ENCODE results near the gene ERMAP. TPM values are rescaled to one million over a fixed set of nuclear protein-coding genes. Genes with fewer than 3 reads are reported as not detected.

Gene ERMAP
- total RNA-seq, 1 donor from 2014 or later, result 5.8 TPM

GRCh38 chr1:42806593-42806992, 10.3 kb upstream of the ERMAP start:
- intact Hi-C loops (cut with micrococcal nuclease), result no loop called here

GRCh38 chr1:42807056-42807668, 9.8 kb upstream of the ERMAP start:
- intact Hi-C loops (cut with micrococcal nuclease), result no loop called here

DNA sequence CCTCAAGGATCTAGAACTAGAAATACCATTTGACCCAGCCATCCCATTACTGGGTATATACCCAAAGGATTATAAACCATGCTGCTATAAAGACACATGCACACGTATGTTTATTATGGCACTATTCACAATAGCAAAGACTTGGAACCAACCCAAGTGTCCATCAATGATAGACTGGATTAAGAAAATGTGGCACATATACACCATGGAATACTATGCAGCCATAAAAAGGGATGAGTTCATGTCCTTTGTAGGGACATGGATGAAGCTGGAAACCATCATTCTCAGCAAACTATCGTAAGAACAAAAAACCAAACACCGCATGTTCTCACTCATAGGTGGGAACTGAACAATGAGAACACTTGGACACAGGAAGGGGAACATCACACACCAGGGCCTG, 2.1 kb upstream of the ERMAP start:
- intact Hi-C loops (cut with micrococcal nuclease), result loop anchor here (5.0 kb wide), 1 partner anchor 778 kb away; no protein-coding TSS in a partner anchor

DNA sequence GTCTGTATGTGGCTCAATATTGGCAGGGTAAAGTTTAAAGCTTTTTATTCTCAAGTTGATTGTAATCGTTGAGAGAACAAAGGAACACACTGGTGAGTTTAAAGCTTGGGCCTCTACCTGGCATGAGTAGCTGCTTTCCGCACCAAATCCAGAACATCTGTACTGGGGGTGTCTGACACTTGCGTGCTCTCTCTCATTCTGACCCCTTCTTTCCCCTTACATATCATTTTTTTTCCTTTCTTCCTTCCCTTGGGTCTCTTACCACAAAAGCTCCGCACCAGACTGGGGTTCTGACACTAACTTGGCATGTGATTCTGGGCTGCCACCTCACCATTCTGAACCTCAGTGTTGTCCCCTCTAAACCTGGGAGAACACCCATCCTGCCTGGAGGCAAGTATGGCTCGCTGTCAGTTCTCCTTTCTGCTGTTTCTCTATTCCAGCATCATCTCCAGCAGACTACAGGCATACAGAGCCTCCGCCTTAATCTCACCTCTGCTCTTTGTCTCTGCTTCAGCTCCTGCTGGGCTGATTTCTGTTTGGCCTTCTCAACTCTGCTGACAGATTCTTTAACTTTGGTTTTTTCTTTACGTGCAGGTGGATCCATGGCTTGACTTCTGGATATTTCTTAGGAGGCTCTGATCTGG, 859 bp upstream of the ERMAP start:
- intact Hi-C loops (cut with micrococcal nuclease), result loop anchor here (2.0 to 5.0 kb wide), 4 partner anchors 31 to 779 kb away; partner anchors contain the start of genes CCDC30, CDC20 and TMEM269

DNA sequence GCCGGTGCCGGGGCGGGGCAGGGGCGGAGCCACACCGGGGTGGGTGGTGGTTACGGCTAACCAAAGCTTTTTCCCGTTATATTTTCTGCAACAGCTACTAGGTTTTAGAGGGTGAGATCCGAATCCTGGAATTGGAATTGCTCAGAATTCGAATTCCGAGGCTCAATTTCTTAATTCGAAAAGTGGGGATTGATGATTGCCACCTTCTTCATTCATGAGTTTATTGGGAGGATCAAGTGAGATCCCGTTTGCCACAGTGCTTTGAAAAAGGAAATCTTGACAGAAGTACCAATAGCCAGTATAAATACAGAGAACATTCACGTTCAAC, 482 bp downstream of the ERMAP start:
- intact Hi-C loops (cut with micrococcal nuclease), result loop anchor here (1.0 to 5.0 kb wide), 11 partner anchors 29 to 780 kb away; partner anchors contain the start of genes C1orf50, CCDC30, CDC20 and CFAP57

DNA sequence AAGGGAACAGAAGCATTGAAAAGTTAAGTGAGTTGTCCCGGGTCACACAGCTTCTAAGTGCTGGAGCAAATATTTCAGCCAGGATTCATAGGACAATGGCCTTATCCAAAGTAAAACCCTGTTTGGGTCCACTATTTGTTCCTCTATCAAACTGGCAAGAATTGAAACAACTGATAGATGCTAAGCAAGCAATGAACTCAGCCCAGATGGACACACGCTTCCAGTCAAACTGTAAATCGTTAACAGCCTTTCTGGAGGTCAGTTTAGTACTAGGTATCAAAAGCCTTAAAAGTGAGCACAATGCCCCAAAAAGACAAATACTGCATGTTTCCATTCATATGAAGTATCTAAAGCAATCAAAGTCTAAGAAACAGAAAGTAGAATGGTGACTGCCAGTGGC, 1.1 kb downstream of the ERMAP start:
- intact Hi-C loops (cut with micrococcal nuclease), result loop anchor here (1.0 to 5.0 kb wide), 12 partner anchors 28 to 781 kb away; partner anchors contain the start of genes C1orf50, CCDC30, CDC20 and CFAP57

- intact Hi-C loops (cut with micrococcal nuclease), result no loop called here
Measured at GRCh38 chr1:42820813-42821212, 3.9 kb downstream of the ERMAP start.

DNA sequence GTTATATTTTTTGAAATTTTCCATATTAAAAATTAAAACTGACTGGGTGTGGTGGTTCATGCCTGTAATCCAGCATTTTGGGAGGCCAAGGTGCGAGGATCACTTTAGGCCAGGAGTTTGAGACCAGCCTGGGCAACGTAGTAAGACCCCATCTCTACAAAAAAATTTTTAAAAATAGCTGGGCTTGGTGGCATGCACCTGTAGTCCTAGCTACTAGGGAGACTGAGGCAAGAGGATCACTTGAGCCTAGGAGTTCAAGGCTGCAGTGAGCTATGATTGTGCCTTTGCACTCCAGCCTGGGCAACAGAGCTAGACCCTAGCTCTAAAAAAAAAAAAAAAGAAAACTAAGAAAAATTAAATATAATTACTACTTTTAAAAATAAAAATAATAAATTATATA, 4.8 kb downstream of the ERMAP start:
- intact Hi-C loops (cut with micrococcal nuclease), result no loop called here

DNA sequence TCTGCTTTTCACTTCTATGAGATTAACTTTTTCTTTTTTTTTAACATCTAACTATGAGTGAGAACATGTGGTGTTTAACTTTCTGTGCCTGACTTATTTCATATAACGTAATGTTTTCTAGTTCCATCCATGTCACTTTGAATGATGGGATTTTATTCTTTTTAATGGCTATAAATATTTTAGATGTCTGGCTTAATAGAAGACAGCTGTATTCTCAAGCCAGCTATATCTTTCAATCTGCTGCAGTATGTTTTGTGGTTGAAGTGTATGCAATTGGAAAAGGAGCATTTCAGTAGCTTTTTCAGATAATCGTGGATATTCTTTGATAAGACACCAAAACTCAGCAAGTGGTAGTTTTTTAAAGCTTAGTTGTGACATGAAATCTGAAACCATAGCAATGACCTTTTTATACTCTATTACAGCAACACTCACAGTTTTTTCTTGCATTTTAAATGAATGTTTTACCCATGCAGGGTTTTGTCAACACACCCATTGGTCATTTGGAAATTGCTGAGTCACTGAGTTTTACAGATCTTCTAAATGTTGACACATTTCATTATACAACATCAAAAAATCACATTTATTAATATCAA, 6.0 kb downstream of the ERMAP start:
- intact Hi-C loops (cut with micrococcal nuclease), result no loop called here

DNA sequence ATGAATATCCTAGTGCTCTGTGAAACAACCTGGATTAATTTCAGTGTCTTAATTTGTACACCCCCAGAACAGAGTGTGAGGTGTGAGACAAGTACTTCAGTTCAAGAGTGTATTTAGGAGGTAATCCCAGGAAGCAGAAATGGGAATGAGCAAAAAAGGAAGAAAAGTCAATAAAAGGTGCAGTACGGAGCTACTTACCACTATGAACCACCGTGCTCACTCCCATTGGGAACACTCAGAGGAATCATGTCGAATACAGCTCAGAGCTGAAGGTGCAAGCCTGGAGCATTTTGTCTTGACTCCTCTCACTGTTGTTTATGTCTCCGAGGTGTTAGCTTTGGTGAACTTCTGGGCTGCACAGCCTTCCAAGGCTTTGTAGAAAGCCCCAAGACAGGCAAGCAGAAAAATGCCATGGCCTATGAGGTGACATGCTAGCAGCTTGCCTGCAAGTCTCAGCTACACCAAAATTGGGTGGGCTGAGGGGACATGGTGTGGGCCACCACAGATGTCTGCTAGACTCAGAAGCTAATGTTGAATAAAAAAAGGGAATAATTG, 7.6 kb downstream of the ERMAP start:
- intact Hi-C loops (cut with micrococcal nuclease), result no loop called here

DNA sequence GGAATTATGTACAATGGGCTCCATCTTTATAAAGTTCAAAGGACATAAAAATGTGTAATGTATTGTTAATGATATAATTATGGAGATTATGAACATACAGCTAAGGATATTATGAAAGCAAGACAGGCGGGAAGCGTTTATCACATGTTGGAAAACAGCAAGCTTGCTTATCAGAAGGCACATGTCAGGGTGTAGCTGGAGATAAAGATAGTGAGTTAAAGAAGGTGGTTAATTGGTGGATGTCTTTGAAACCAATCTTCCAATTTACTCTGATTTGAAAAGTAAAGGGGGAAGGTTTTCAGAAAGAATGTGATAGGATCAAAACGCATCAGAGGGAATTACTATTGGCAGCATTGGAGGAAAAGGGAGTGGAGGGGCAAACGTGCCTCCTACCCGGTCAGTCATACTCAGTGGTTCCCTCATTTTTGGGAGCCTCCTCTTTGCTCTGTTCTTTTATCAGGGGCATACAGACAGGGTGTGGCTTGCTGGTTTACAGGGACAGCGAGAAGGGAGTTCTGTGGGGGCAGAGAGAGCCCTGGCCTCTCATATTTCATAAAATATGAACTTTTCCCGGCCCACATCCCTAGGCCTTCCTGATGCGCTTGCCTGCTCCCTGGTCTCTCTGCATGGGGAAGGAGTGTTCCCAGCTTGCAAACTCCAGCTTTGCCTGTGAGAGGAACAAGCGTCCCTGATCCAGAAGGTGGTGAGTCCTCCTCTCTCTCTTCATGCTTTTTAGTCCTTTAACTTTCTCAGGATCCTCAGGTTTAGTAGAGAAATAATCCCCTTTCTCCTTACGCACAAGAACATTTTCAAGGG, 8.3 kb downstream of the ERMAP start:
- intact Hi-C loops (cut with micrococcal nuclease), result no loop called here

GRCh38 chr1:42830631-42831030, 13.7 kb downstream of the ERMAP start:
- intact Hi-C loops (cut with micrococcal nuclease), result no loop called here

- intact Hi-C loops (cut with micrococcal nuclease), result no loop called here
Measured at GRCh38 chr1:42831273-42831672, 14.4 kb downstream of the ERMAP start.

- intact Hi-C loops (cut with micrococcal nuclease), result no loop called here
Measured at GRCh38 chr1:42832641-42833240, 15.8 kb downstream of the ERMAP start.

DNA sequence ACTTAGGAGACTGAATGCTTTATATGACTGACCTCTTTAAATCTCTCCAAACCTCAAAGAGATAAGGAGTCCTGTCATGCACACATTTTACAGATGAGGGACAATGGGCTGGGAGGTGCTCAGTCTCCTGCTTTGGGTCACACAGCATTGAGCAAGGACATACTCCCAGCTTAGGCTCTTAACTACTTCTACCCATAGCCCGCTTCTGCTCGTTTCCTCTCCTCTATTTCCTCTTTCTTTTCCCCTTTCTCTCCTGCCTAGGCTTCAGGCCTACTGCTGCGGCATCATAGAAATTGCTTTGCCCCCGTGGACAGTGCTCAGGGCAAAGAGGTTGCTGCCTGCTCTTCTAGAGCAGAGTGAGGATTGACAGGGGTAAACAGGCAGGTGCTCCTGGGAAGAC, 17.1 kb downstream of the ERMAP start:
- intact Hi-C loops (cut with micrococcal nuclease), result no loop called here

DNA sequence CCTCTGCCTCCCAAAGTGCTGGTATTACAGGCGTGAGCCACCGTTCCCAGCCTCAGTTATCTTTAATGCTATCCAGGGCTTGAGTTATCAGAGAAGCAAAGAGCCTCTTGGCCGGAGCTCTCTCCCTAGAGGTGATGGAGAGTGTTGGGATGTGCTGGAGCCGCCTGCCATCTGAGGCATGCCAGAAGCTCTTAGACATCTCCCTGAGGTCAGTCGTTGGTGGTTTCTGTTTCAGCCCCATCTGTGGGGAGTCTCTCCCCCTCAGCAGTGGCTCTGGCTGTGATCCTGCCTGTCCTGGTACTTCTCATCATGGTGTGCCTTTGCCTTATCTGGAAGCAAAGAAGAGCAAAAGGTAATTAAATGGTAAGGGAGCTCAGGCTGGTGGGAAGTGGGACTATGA, 17.9 kb downstream of the ERMAP start:
- intact Hi-C loops (cut with micrococcal nuclease), result no loop called here

DNA sequence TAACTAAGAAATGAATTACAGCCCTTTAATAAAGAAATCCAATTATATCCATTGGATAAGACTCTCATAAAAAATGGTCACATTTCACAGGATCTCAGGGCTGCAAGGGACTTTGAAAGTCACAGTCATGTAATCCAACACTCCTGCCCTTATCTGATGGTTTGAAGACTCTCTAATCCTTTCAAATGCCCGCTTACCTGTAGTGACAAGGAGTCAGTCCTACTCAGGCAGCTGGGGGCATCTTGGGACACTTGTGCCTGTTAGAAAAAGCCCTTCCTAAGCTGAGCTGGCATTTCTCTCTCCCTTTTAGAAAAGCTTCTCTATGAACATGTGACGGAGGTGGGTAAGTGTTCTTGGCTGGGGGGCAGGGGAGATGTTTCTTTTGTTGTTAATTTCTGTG, 18.5 kb downstream of the ERMAP start:
- intact Hi-C loops (cut with micrococcal nuclease), result no loop called here

DNA sequence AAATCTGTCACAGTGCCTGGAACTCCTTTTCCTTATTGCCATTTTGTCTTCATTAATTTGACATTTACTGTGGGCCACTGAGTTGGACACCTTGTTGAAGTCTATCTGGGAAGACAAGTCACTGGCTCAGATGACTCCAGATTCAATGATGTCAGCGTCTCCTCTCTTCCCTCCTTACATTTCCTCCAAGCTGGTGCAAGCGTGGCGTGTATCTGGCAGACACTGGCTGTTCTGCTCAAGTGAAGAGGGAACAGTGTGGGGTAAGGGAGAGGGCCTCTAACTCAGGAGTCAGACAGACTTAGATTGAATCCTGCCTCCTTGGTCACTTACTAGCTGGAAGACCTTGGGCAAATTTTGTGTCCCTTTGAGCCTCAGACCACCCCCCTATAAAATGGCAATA, 20.8 kb downstream of the ERMAP start:
- intact Hi-C loops (cut with micrococcal nuclease), result no loop called here

DNA sequence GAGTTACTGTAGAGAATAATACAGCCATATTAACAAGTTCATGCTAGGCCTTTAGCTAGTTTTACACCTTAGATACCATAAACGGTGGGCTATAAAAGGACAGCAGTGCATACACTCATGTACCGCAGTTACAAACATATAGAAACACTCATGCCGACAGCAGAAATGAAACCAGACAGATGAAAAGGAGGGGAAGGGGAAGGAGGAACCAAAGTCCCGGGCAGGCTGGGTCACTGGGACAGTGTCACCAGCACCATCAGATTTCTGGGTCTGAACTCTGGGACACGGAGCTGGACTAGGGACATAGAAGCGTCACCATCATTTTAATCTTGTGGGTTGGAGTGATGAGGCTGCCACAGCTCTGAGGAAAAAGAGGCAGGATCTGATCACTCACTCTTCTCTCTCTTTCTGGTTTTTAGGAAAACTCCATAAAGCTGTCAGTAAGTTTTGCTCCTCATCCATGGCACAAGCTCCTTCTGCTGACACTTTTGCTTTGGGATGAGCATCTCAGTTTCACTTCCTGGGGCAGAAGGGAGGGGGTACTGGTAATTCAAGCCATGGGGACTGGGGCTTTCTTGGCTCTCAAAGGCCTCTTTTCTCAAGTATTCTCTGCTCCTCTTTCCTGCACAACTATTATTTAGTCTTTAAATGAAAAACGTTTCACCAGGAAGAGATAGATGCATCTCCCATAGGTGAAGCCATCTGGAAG, 21.7 kb downstream of the ERMAP start:
- intact Hi-C loops (cut with micrococcal nuclease), result no loop called here

DNA sequence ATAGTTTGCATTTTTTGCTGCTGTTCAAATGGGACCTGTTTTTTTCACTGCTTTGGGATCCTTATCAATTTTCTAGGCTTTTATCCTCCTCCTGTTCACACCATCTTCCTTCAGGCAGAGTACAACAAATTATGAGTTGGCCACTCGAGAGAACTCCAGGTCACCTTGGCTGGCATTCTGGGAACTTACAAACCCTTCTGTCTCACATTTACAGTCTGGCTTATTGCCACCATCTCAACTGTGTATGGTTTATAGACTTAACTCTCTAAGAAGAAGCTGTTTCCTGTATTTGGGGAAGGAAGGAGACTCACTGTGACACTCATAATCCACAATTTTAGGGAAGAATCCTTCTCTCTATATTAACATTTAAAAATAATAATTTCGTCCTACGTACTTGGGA, 24.1 kb downstream of the ERMAP start:
- intact Hi-C loops (cut with micrococcal nuclease), result no loop called here

Measured in T-helper 1 cell treated with Interleukin-12 subunit alpha and Interleukin-12 subunit beta and Interleukin-4 antibody, amounts not matched to agents 30 ng/mL and 1 ng/mL, for 36 hours (primary cell).